Body of pancreas (tissue), 4 donors: Measurements from ENCODE around the gene SEMG2.

ENCODE experiments used
- CTCF ChIP-seq, 7 experiments: fragments of 450-650 bp in 4 of 7; fragments of 200-600 bp in 3 of 7; sonication (generic) in 3 of 7; IDR thresholded peaks; one replicate each; pipeline ENCODE4 v1.5.1; 2016 to 2019; ENCODE audit warnings: antibody characterized with exemption in 7 of 7
- POLR2A ChIP-seq, 3 donors: fragments of 450-650 bp; IDR thresholded peaks; one replicate each; pipeline ENCODE4 v1.6.1; 2016; ENCODE audit warnings: antibody characterized with exemption in 3 of 3, mild to moderate bottlenecking in 2 of 3

- TF ChIP-seq CTCF (IDR thresholded peaks at IDR 0.05) (no peak), POLR2A (IDR thresholded peaks at IDR 0.05) (no peak)
These were observed 9.4 kb upstream of the SEMG2 start for GRCh38 chr20:45211569-45212474.
